Measurements from ENCODE around the gene PLCB4. TPM values are rescaled to one million over a fixed set of nuclear protein-coding genes. Genes with fewer than 3 reads are reported as not detected.

The PLCB4 gene
- total and polyA plus RNA-seq, 3 donors from 2014 or later = 5.9 to 19.4 (median 15.5) TPM

GRCh38 chr20:9241232-9241692 lies 172.4 kb downstream of the PLCB4 start:
- intact Hi-C loops (cut with DNase I; ENCODE audit: low total_unique reads) = no loop called here
- H3K4me3 ChIP-seq = no peak overlapping the region
- no peak for DNase-seq

GRCh38 chr20:9241721-9242427 lies 173.0 kb downstream of the PLCB4 start:
- no peaks in the 10 kb centered on the region for H3K27me3 ChIP-seq
- no peaks in the 10 kb centered on the region for H3K4me1 ChIP-seq
- no peak overlapping the region for H3K4me3 ChIP-seq
- TF ChIP-seq POLR2A (IDR thresholded peaks at IDR 0.05) = no peak
- no peak for TF ChIP-seq CTCF (IDR thresholded peaks at IDR 0.05)
- no peak overlapping the region for H3K27ac ChIP-seq
- H3K9me3 ChIP-seq = no peaks in the 10 kb centered on the region
- DNase-seq = no peak
- H3K36me3 ChIP-seq (ENCODE audit: low read depth, missing control alignments) = no peaks in the 10 kb centered on the region
- intact Hi-C loops (cut with DNase I; ENCODE audit: low total_unique reads) = no loop called here
- 94 to 95% methylated on average over 3 of the region's 3 CpGs for WGBS, 2 donors

More at GRCh38 chr20:9241232-9241692, 172.4 kb downstream of the PLCB4 start:
- Histone ChIP-seq H3K4me1 (no peaks in the 10 kb centered on the region), H3K27ac (no peak overlapping the region), H3K36me3 (ENCODE audit: low read depth, missing control alignments) (no peaks in the 10 kb centered on the region), H3K9me3 (no peaks in the 10 kb centered on the region), H3K27me3 (no peaks in the 10 kb centered on the region)
- TF ChIP-seq CTCF (IDR thresholded peaks at IDR 0.05) = no peak
- no peak for TF ChIP-seq POLR2A (IDR thresholded peaks at IDR 0.05)

DNA sequence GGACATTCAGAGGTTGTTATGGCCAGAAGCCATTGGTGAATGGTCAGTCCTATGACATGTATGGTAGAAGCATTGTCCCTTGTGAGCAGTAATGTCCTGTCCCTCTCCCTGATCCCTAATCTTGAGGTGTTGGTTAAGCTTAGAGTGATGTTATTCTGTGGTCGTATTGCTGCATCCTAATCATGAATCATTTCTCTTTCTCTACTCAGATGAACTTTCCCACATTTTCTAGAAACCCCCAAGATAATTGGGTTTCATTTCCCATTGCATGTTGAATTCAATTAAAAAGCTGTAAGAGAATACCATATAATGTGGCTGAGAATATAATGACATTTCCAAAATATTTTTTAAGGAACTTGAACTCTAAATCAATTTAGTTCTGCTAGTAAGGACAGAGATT lies 175.1 kb downstream of the PLCB4 start:
- Histone ChIP-seq H3K27ac (no peak overlapping the region), H3K4me1 (no peaks in the 10 kb centered on the region), H3K36me3 (ENCODE audit: low read depth, missing control alignments) (no peaks in the 10 kb centered on the region), H3K4me3 (no peak overlapping the region), H3K27me3 (no peaks in the 10 kb centered on the region), H3K9me3 (no peaks in the 10 kb centered on the region)
- TF ChIP-seq CTCF (IDR thresholded peaks at IDR 0.05) (no peak), POLR2A (IDR thresholded peaks at IDR 0.05) (no peak)
- intact Hi-C loops (cut with DNase I; ENCODE audit: low total_unique reads) = no loop called here
- WGBS, 2 donors = 83 to 85% methylated on average over 1 of the region's 1 CpG
- DNase-seq = no peak

- intact Hi-C loops (cut with DNase I; ENCODE audit: low total_unique reads) = no loop called here
Observed at GRCh38 chr20:9244811-9245210, 175.9 kb downstream of the PLCB4 start.

More at GRCh38 chr20:9244811-9245210, 175.9 kb downstream of the PLCB4 start:
- Histone ChIP-seq H3K27me3 (no peaks in the 10 kb centered on the region), H3K27ac (no peak overlapping the region), H3K36me3 (ENCODE audit: low read depth, missing control alignments) (no peaks in the 10 kb centered on the region), H3K4me3 (no peak overlapping the region), H3K9me3 (no peaks in the 10 kb centered on the region), H3K4me1 (no peaks in the 10 kb centered on the region)
- 87 to 98% methylated on average over 2 of the region's 2 CpGs for WGBS, 2 donors
- DNase-seq = no peak
- no peak for TF ChIP-seq CTCF (IDR thresholded peaks at IDR 0.05)
- TF ChIP-seq POLR2A (IDR thresholded peaks at IDR 0.05) = no peak

Measured in testis (tissue), 3 donors.